AML-193 (cell line): ENCODE results near the gene GNPNAT1.
"Not testable (repeated sequence)": the region's sequence is repeated elsewhere in the genome, so short reads cannot be mapped to it uniquely, and the experiment has no call there.

Experiments used
- DNase-seq, 2 experiments: peaks; one replicate each; lab custom pipeline; 2025; lab: John Stamatoyannopoulos, UW

The GNPNAT1 gene

DNA sequence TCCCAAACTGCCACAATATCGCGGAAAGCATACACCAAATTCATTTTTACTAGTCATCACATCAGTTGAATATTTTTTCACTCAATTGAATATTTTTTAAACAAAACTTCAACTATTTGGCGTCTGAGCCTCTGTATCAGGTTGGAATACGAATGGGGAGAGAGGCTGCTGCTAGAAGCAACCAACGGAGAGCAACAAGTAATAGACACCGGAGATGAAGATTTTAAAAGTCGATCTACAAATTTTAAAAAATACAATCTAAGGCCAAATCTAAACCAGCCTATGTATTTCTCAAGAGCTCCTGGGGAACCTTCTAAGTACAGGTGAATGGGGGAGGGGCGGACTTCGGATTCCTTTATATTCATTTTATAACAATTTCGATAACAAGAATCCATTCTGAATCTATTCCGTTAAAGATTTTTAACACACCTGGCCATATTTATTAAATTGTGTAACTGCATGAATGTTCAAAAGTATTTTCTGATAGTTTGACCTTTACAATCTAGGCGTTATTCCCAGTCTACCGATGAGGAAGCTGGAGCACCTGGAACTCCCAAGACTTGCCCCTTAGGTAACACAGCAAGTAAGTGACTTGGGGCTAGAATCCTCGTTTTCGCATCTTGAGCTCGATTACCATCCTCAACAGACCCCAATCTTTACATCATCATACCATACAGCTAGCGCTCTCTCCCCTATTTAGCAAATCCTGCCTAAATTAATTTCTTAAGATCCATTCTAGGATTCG lies 1.2 kb downstream of the GNPNAT1 start:
- DNase-seq, result no peak

DNA sequence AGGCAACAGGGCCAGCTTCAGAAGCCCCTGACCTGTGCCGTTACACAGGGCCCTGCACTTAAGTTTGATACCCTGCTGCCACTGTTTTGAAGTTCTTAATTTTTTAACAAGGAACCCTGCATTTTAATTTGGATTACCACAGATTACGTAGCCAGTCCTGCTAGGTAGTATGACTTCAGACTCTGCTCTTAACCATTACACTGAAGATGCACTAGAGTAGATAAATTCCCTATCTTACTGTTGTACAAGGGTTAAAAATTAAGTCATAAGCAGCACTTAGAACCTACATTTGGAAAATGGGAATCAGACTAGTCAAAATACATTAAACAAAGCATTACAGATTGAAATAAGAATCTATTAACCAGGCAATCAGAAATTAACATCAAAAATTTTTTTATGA lies 2.3 kb downstream of the GNPNAT1 start:
- no peak for DNase-seq

- DNase-seq, result no peak
These were observed 4.5 kb downstream of the GNPNAT1 start for GRCh38 chr14:52786887-52787286.

DNA sequence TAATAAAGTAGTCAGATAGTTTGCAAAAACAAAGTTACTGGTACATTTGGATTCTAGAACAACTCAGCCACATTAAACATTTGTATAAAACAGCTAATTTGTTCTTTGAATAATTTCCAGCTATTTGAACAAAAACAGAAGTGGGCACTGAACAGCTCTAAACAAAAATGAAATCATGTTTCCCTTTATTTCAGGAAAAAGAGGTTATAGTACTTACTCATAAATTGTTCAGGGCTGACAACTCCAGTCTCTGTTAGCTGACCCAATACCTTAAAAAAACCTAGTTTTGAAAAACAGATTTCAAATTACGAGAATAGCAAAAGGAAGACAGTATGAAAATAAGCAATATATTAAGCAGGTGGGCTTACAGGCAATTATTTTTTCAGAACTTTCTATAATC lies 8.2 kb downstream of the GNPNAT1 start:
- no peak for DNase-seq

DNA sequence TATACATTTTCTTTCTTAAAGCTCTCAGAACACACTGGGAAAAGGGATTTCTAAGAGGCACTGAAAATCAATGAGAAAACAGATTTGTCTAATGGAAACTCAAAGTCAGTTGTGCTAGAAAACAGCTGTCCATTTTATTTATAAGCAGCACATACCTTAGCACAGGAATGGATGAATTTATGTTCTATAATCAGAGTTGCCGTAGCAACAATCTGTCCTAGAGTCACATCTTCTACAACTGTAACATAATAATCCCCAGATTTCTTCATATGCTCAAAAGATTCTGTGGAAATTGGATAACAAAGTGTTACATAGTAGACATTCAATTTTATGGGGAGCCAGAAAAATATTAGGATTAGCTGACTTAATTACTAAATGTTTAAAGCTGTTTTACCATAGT lies 9.8 kb downstream of the GNPNAT1 start:
- DNase-seq, result no peak

- no peak for DNase-seq
These were observed 10.5 kb downstream of the GNPNAT1 start for GRCh38 chr14:52780893-52781292.

GRCh38 chr14:52778702-52779101 lies 12.7 kb downstream of the GNPNAT1 start:
- DNase-seq, result no peak

GRCh38 chr14:52776816-52777215 lies 14.6 kb downstream of the GNPNAT1 start:
- DNase-seq, result no peak

DNA sequence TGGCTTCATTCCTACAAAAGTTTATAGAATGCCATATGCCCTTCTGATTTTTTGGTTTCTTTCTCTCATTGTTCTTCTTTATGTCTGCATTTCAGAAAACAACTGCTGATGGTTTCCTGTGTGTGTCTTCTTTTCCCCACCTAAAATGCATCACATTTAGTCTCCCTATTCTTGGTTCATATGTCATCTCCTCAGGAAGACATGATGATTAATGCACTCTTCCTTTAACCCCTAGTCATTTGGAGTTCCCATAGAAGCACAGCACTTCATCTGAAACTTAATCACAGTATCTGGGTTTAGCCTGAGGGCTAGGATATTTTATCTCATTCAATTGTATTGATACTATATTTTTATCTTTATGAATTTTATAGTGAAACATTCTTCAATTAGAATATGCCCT lies 21.5 kb downstream of the GNPNAT1 start:
- no peak for DNase-seq

DNA sequence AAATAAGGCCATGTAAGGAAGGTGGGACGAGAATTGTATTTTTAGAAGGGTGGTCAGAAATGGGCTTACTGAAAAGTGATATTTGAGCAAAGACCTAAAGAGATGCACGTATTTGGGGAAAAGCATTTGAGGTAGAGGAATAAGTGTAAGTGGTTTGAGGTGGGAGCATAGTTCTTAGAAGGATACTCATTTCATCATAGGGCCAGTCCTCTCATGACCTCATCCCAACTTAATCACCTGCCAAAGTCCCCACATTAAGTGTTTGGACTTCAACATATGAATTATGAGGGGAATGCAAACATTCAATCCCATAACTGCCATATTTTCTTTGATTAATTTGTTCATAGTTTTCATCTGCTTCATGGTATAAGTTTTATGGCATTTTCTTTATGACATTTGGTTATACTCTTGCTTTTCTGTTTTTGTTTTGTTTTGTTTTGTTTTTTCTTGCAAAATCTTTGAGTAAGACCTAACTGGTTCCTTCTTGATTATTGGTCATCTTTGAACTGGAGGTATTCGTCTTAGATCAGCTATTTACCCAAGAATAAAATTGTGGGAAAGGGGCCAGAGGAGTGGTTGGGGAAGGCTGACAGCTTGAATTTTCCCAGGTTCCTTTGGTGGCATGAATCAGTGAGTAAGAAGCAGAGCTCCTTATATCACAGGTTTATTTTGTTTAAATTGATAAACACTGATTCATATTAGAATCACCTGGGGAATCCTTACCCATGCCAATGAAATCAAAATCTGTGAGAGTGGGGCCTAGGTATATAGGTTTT lies 24.2 kb downstream of the GNPNAT1 start:
- no peak for DNase-seq

- DNase-seq, result not testable (repeated sequence)
These were observed 28.5 kb downstream of the GNPNAT1 start for GRCh38 chr14:52762923-52763322.

DNA sequence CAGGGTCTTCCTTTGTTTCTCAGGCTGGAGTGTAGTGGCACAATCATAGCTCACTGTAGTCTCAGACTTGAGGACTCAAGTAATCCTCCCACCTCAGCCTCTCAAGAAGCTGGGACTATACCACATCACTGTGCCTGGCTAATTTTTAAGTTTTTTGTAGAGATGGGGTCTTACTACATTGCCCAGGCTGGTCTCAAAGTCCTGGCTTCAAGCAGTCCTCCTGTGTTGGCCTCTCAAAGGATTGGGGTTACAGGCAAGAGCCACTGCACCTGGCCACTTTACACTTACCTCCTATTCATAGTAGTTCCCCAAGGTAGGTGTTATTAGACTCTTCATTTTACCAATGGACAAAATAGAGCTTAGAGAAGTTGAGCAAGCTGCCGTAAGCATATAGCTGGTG lies 32.3 kb downstream of the GNPNAT1 start:
- DNase-seq, result no peak

GRCh38 chr14:52755607-52756316 lies 35.6 kb downstream of the GNPNAT1 start:
- no peak for DNase-seq

- no peak for DNase-seq
These were observed 42.6 kb downstream of the GNPNAT1 start for GRCh38 chr14:52748647-52749292.

DNA sequence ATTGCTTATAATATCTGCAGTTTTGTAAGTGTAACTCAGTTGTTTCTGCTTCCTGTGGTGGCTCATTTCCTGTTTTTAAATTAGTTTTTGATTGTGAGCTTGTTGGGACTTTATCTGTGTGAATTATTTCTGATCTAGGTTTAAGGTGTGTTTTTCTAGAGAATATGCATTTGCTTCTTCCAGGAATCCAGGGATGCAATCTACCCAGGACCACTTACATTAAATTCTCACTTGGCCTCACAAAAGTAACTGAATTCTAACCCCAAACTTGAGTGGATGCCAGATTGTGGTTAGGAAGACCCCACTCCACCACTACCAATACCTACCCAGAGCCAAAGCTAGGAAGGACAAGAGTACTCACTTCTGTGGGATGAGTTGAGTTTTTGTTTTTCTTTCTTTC lies 49.5 kb downstream of the GNPNAT1 start:
- DNase-seq, result no peak

GRCh38 chr14:52740751-52741150 lies 50.7 kb downstream of the GNPNAT1 start:
- DNase-seq, result no peak

- DNase-seq, result no peak
These were observed 53.0 kb downstream of the GNPNAT1 start for GRCh38 chr14:52738409-52738808.

GRCh38 chr14:52735921-52736489 lies 55.4 kb downstream of the GNPNAT1 start:
- no peak for DNase-seq

- DNase-seq, result no peak
These were observed 57.6 kb downstream of the GNPNAT1 start for GRCh38 chr14:52733824-52734223.

DNA sequence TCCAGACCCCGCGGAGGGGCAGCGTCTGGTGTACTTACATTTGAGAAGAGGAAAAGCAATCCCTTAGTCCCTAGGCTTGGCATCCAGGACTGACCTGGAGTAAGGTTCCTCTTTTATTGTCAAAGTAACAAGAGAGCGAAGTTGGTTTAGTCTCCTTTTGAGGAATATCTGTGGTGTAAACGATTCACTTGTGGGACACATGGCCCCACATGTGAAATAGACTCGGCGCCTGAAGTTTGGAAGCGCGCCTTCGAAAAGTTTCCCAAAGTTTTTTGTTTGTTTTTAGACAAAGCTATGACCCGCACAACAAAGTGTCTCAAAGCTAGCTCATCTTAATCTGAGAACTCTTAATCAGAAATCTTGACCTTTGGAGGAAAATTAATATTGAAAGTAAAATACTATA lies 60.7 kb downstream of the GNPNAT1 start:
- peak; percentile 10 to 19 for DNase-seq

DNA sequence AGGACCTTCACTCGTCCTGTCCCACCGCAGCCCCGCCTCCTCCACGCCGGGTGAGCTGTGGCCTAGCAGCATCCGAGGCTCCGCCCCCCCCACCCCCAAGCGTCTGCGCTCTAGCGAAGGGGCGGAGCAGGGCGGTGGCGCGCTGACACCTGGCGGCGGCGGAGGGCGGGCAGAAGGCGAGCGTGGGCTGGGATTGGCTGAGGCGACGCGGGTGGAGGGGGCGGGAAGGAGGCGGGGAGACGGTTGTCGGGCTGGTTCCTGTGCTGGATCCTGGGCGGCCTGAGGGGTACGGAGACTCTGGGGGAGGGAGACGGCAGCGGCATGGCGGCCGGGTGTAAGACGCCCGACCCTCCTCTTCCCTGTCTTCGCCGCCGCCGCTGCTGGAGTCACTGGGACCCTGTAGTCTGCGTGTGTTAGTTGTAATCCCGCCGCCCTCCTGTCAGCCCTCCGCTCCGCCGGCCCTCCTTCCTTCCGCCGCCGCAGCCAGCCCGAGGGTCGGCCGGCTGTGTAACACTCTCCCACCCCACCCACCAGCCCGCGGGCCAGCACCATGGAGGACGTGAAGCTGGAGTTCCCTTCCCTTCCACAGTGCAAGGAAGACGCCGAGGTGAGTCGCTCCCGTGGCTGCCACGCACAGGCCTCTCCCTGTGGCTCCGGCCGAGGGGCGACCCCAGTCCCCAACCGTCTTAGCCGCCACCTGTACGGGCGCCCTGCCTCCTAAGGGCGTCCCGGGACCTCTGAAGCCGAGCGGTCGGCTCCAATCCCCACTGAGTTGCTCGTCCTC lies 61.3 kb downstream of the GNPNAT1 start, which contains the start of gene STYX:
TSS of gene STYX (plus strand) at position 242 of the 784 bp plus-strand sequence. CDS start at position 551, 309 bp downstream.
- peak; percentile 94 for DNase-seq
